Measurements from ENCODE around the gene DCX. TPM values are rescaled to one million over a fixed set of nuclear protein-coding genes. Genes with fewer than 3 reads are reported as not detected.
A peak's percentile ranks its signal among the peaks of the same experiment; 100 is the strongest.

DCX gene
- polyA plus RNA-seq, 3 donors: not detected

GRCh38 chrX:111270339-111270738, 141.7 kb downstream of the DCX start, which contains the start of gene CAPN6:
Gene CAPN6 (minus strand): TSS chrX:111270483. CDS start chrX:111263936, 6,547 bp downstream.
- no peak within 1 kb of the TSS for H3K4me3 Mint-ChIP-seq
- Histone ChIP-seq H3K9me3 (replicated peaks in 1 of 2; ENCODE audit: control insufficient read depth in 1 of 2, insufficient read depth in 1 of 2, low read length in 2 of 2) (no peaks in the 10 kb centered on the region), H4K20me1 (ENCODE audit: insufficient read depth, low read length) (no peaks in the 10 kb centered on the region), H3K27me3 (ENCODE audit: control insufficient read depth in 2 of 2, insufficient read depth in 2 of 2, low read length in 2 of 2) (peaks cover 0 to 6% of the 10 kb centered on the region in 2 donors), H3K4me2 (replicated peaks; ENCODE audit: extremely low read depth, low read length, poor library complexity, severe bottlenecking) (no peak within 1 kb of the TSS), H2AFZ (ENCODE audit: insufficient read depth, low read depth, low read length, poor library complexity, severe bottlenecking) (no peak within 1 kb of the TSS), H3K36me3 (replicated peaks in 1 of 2; ENCODE audit: control insufficient read depth in 1 of 2, insufficient read depth in 2 of 2, low read length in 2 of 2) (no peaks in the 10 kb centered on the region), H3K79me2 (ENCODE audit: insufficient read depth, low read length) (no peaks in the 10 kb centered on the region), H3K4me3 (replicated peaks in 1 of 3; ENCODE audit: low read depth in 2 of 3, low read length in 3 of 3) (no peak within 1 kb of the TSS), H3K27ac (ENCODE audit: low read depth in 1 of 2, low read length in 2 of 2) (no peak within 1 kb of the TSS), H3K4me1 (ENCODE audit: control insufficient read depth in 1 of 2, insufficient read depth in 2 of 2, low read length in 2 of 2) (no peaks in the 10 kb centered on the region), H3K9ac (ENCODE audit: insufficient read depth, low read length, poor library complexity, severe bottlenecking) (no peak within 1 kb of the TSS)
- H3K27me3 Mint-ChIP-seq (ENCODE audit: low read depth in 3 of 3): peaks cover 2 to 24% (median 5%) of the 10 kb centered on the region in 3 donors
- no peak for DNase-seq
- peaks cover 2% of the 10 kb centered on the region for H3K4me1 Mint-ChIP-seq
- no peaks in the 10 kb centered on the region for H3K36me3 Mint-ChIP-seq
- H3K9me3 Mint-ChIP-seq: peaks cover 0 to 2% (median 0%) of the 10 kb centered on the region in 7 donors
- intact Hi-C loops (cut with micrococcal nuclease): no loop called here
- no peak for TF ChIP-seq CTCF (IDR thresholded peaks at IDR 0.05)
- WGBS (ENCODE audit: insufficient coverage): 80% methylated on average over 1 of the region's 8 CpGs
- H3K27ac Mint-ChIP-seq: no peak within 1 kb of the TSS

GRCh38 chrX:111268506-111268905, 143.5 kb downstream of the DCX start:
- no CpG with 5 or more reads among the region's 2 CpGs for WGBS (ENCODE audit: insufficient coverage)
- Mint-ChIP-seq H3K36me3 (no peaks in the 10 kb centered on the region), H3K27me3 (ENCODE audit: low read depth in 3 of 3) (peaks cover 2 to 20% (median 3%) of the 10 kb centered on the region in 3 donors), H3K4me1 (peaks cover 2% of the 10 kb centered on the region), H3K27ac (peak overlapping the region in 1 of 7 donors; percentile 47), H3K9me3 (no peaks in the 10 kb centered on the region), H3K4me3 (no peak overlapping the region)
- Histone ChIP-seq H4K20me1 (ENCODE audit: insufficient read depth, low read length) (no peaks in the 10 kb centered on the region), H3K9ac (ENCODE audit: insufficient read depth, low read length, poor library complexity, severe bottlenecking) (no peak overlapping the region), H3K9me3 (replicated peaks in 1 of 2; ENCODE audit: control insufficient read depth in 1 of 2, insufficient read depth in 1 of 2, low read length in 2 of 2) (no peaks in the 10 kb centered on the region), H3K36me3 (replicated peaks in 1 of 2; ENCODE audit: control insufficient read depth in 1 of 2, insufficient read depth in 2 of 2, low read length in 2 of 2) (no peaks in the 10 kb centered on the region), H3K4me2 (replicated peaks; ENCODE audit: extremely low read depth, low read length, poor library complexity, severe bottlenecking) (no peak overlapping the region), H3K27me3 (ENCODE audit: control insufficient read depth in 2 of 2, insufficient read depth in 2 of 2, low read length in 2 of 2) (peaks cover 0 to 8% of the 10 kb centered on the region in 2 donors), H3K4me3 (replicated peaks in 1 of 3; ENCODE audit: low read depth in 2 of 3, low read length in 3 of 3) (no peak overlapping the region), H3K4me1 (ENCODE audit: control insufficient read depth in 1 of 2, insufficient read depth in 2 of 2, low read length in 2 of 2) (no peaks in the 10 kb centered on the region), H3K79me2 (ENCODE audit: insufficient read depth, low read length) (no peaks in the 10 kb centered on the region), H2AFZ (ENCODE audit: insufficient read depth, low read depth, low read length, poor library complexity, severe bottlenecking) (no peak overlapping the region), H3K27ac (ENCODE audit: low read depth in 1 of 2, low read length in 2 of 2) (no peak overlapping the region)
- intact Hi-C loops (cut with micrococcal nuclease): no loop called here
- TF ChIP-seq CTCF (IDR thresholded peaks at IDR 0.05): no peak
- DNase-seq: no peak
